Measurements from ENCODE around the gene C2CD4C. TPM values are rescaled to one million over a fixed set of nuclear protein-coding genes. Genes with fewer than 3 reads are reported as not detected.

The C2CD4C gene
- total RNA-seq, 1 experiment from 2014 or later = 9.8 TPM

DNA sequence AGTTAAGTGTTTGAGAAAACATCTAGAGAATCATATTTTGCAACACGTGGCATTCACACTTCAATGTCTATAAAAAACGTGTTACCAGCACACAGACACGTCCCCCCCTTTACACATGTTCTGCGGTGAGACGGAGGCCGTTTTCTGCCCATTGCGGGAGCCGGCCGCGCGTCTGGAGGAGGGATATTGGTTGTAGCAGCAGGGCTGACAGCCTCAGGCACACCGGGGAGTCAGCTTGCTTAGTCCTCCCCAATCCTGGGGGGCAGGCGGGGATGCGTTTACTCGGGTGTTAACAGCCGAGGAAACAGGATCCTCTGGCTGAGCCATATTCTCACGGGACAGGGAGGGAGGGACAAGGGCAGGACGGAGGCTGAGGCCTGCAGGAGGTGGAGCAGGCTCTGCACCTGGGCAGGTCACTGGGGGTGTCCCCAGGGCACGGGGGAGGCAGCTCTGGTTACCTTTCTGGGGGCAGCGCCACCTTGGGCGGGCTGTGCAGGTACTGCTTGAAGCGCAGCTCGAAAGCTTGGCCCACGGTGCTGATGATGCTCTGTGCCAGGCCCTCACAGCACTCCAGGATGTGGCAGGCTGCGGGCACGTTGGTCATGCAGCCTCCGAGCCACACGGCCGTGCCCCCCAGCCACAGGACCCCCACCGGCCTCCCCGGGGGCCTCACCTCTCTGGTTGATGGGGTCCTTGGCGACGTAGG is 26.9 kb upstream of the C2CD4C start (continued):
- TF ChIP-seq, protein P1, sequence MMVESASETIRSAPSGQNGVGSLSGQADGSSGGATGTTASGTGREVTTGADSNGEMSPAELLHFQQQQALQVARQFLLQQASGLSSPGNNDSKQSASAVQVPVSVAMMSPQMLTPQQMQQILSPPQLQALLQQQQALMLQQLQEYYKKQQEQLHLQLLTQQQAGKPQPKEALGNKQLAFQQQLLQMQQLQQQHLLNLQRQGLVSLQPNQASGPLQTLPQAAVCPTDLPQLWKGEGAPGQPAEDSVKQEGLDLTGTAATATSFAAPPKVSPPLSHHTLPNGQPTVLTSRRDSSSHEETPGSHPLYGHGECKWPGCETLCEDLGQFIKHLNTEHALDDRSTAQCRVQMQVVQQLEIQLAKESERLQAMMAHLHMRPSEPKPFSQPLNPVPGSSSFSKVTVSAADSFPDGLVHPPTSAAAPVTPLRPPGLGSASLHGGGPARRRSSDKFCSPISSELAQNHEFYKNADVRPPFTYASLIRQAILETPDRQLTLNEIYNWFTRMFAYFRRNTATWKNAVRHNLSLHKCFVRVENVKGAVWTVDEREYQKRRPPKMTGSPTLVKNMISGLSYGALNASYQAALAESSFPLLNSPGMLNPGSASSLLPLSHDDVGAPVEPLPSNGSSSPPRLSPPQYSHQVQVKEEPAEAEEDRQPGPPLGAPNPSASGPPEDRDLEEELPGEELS (CRISPR knock-in tag; IDR thresholded peaks at IDR 0.05) = no peak
- TF ChIP-seq ETV6 (CRISPR knock-in tag; IDR thresholded peaks at IDR 0.05) (no peak), NR3C1 (CRISPR knock-in tag; conservative IDR thresholded peaks at IDR 0.05; ENCODE audit: low read depth) (no peak), IRF2 (CRISPR knock-in tag; IDR thresholded peaks at IDR 0.05; ENCODE audit: borderline replicate concordance, low read depth) (no peak), TP53 (CRISPR knock-in tag; IDR thresholded peaks at IDR 0.05) (no peak), SOX15 (CRISPR knock-in tag; IDR thresholded peaks at IDR 0.05) (no peak), ZNF263 (CRISPR knock-in tag; IDR thresholded peaks at IDR 0.05; ENCODE audit: low read depth) (no peak)

DNA sequence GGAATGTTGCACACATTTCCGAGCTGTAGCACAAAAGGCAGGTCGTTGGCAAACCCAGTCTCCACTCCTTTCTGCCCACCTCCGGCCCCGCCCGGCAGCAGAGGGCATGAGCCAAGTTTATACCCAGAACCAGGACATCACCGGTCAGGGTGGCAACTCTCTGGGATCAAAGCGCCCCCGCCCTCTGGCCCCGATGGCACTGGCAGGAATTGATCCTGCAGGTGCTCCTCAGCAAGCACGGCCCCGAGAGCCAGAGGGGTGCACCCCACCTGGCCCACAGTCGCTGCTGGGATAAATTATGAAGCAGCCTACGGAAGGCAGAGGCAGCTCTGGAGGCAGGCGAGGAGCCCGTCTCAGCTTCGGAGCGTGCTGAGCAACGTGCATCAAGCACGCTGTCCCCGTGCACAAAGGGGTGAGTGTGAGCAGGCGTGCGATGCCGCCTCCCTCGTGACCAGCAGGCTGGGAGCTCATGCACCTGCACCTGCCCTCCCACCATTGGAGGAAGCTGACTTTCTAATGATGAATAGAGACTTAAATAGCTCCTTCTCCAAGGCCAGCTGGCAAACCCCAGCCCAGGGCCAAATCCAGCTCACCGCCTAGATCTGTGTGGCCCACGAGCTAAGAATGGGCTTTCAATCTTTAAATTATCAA is 26.2 kb upstream of the C2CD4C start:
- ChIA-PET POLR2A (no interaction called here), CTCF (interaction anchor here (0.9 kb wide), 1 partner anchor 45 kb away, joined by 3 read pairs; no protein-coding TSS in a partner anchor)
- Mint-ChIP-seq H3K27ac (no peak overlapping the region), H3K27me3 (ENCODE audit: low read depth) (no peaks in the 10 kb centered on the region), H3K36me3 (peaks cover 8% of the 10 kb centered on the region), H3K9me3 (peaks cover 9% of the 10 kb centered on the region), H3K4me3 (no peak overlapping the region), H3K4me1 (no peaks in the 10 kb centered on the region)
- ATAC-seq (no peak), DNase-seq (ENCODE audit: low spot score) (no peak)
- no peak for TF ChIP-seq TEAD1 (CRISPR knock-in tag; IDR thresholded peaks at IDR 0.05)
- TF ChIP-seq, protein P2, sequence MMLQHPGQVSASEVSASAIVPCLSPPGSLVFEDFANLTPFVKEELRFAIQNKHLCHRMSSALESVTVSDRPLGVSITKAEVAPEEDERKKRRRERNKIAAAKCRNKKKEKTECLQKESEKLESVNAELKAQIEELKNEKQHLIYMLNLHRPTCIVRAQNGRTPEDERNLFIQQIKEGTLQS (CRISPR knock-in tag; conservative IDR thresholded peaks at IDR 0.05) = no peak
- TF ChIP-seq, protein P3, sequence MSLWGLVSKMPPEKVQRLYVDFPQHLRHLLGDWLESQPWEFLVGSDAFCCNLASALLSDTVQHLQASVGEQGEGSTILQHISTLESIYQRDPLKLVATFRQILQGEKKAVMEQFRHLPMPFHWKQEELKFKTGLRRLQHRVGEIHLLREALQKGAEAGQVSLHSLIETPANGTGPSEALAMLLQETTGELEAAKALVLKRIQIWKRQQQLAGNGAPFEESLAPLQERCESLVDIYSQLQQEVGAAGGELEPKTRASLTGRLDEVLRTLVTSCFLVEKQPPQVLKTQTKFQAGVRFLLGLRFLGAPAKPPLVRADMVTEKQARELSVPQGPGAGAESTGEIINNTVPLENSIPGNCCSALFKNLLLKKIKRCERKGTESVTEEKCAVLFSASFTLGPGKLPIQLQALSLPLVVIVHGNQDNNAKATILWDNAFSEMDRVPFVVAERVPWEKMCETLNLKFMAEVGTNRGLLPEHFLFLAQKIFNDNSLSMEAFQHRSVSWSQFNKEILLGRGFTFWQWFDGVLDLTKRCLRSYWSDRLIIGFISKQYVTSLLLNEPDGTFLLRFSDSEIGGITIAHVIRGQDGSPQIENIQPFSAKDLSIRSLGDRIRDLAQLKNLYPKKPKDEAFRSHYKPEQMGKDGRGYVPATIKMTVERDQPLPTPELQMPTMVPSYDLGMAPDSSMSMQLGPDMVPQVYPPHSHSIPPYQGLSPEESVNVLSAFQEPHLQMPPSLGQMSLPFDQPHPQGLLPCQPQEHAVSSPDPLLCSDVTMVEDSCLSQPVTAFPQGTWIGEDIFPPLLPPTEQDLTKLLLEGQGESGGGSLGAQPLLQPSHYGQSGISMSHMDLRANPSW (CRISPR knock-in tag; conservative IDR thresholded peaks at IDR 0.05; ENCODE audit: low read depth) = no peak
- no peak for TF ChIP-seq CREB1 (CRISPR knock-in tag; IDR thresholded peaks at IDR 0.05)
- TF ChIP-seq KAT7 (CRISPR knock-in tag; IDR thresholded peaks at IDR 0.05; ENCODE audit: borderline replicate concordance) = no peak
- TF ChIP-seq NFATC4 (CRISPR knock-in tag; IDR thresholded peaks at IDR 0.05) = no peak
- TF ChIP-seq, protein P4, sequence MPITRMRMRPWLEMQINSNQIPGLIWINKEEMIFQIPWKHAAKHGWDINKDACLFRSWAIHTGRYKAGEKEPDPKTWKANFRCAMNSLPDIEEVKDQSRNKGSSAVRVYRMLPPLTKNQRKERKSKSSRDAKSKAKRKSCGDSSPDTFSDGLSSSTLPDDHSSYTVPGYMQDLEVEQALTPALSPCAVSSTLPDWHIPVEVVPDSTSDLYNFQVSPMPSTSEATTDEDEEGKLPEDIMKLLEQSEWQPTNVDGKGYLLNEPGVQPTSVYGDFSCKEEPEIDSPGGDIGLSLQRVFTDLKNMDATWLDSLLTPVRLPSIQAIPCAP (CRISPR knock-in tag; IDR thresholded peaks at IDR 0.05) = no peak
- TF ChIP-seq, protein P5, sequence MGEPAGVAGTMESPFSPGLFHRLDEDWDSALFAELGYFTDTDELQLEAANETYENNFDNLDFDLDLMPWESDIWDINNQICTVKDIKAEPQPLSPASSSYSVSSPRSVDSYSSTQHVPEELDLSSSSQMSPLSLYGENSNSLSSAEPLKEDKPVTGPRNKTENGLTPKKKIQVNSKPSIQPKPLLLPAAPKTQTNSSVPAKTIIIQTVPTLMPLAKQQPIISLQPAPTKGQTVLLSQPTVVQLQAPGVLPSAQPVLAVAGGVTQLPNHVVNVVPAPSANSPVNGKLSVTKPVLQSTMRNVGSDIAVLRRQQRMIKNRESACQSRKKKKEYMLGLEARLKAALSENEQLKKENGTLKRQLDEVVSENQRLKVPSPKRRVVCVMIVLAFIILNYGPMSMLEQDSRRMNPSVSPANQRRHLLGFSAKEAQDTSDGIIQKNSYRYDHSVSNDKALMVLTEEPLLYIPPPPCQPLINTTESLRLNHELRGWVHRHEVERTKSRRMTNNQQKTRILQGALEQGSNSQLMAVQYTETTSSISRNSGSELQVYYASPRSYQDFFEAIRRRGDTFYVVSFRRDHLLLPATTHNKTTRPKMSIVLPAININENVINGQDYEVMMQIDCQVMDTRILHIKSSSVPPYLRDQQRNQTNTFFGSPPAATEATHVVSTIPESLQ (CRISPR knock-in tag; IDR thresholded peaks at IDR 0.05) = no peak

Data from WTC11 (cell line).